ENCODE results near the gene HCRTR1.
"Not testable (repeated sequence)": the region's sequence is repeated elsewhere in the genome, so short reads cannot be mapped to it uniquely, and the experiment has no call there.

The HCRTR1 gene

DNA sequence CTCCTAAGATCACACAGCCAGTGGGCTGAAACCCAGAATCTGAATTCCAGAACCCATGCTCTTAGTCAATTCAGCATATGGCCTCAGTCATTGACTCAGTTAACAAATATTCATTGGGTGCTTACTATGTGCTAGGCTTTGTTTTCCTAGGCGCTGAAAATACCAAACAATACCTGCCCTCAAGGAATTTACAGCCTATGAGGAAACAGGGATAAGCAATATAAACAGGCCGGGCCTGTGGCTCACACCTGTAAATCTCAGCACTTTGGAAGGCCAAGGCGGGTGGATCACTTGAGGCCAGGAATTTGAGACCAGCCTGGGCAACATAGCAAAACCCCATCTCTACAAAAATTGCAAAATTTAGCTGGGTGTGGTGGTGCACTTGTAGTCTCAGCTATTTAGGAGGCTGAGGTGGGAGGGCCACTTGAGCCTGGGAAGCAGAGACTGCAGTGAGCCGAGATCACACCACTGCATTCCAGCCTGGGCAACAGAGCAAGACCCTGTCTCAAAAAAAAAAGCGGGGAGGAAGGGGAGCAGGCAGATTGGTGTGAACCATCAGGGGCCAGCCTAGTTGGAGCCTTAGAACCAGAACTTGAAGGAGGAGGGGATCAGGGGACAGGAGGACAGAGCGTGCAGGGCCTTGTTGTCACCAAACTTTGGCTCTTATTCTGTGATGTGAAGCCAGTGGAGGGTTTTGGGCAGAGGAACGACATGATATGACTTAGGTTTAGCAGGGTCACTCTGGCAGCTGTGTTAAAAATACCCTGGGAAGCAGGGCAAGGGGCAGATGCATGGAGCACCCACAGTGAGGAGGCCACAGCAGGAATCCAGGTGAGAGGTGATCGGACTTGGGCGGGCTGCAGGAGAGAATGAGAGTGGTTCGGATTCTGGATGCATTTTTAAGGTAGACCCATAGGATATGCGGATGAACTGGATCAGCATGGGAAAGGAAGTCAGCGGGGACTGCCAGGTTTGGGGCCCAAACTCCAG lies 35.4 kb upstream of the HCRTR1 start:
- no peak for FAIRE-seq

DNA sequence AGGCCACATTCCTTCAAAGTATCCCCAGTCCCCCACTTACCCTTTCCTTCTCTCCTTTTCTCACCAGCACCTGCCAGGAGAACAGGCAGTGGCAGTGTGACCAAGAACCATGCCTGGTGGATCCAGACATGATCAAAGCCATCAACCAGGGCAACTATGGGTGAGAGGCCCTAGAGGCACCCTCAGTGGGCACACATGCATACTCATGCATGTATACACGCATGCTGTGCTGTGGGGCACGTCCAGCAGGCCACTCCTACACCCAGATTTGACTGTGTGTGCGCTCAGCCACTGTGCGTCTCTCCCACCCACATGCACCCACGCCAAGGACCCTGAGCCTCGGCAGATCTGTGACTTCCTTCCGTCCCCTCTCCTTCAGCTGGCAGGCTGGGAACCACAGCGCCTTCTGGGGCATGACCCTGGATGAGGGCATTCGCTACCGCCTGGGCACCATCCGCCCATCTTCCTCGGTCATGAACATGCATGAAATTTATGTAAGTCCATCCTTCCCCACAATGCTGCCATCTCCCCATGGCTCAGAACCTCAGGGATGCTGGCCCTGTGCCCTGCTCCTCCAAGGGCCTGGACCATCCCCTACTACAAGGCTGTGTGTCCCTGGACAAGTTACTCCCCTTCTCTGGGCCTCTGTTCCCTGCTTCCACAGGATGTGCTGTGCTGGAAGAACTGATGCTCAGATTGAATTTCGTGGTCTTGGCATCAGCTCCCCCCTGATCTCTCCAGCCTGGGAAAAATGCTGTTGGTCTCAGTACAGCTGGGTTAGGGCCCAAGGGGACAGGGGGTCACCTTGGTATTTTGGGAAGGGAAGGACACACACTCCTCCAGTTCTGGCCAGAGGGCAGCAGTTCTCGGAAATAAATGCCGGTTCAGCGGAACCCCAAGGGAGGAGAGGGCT lies 34.2 kb upstream of the HCRTR1 start:
- FAIRE-seq = no peak

DNA sequence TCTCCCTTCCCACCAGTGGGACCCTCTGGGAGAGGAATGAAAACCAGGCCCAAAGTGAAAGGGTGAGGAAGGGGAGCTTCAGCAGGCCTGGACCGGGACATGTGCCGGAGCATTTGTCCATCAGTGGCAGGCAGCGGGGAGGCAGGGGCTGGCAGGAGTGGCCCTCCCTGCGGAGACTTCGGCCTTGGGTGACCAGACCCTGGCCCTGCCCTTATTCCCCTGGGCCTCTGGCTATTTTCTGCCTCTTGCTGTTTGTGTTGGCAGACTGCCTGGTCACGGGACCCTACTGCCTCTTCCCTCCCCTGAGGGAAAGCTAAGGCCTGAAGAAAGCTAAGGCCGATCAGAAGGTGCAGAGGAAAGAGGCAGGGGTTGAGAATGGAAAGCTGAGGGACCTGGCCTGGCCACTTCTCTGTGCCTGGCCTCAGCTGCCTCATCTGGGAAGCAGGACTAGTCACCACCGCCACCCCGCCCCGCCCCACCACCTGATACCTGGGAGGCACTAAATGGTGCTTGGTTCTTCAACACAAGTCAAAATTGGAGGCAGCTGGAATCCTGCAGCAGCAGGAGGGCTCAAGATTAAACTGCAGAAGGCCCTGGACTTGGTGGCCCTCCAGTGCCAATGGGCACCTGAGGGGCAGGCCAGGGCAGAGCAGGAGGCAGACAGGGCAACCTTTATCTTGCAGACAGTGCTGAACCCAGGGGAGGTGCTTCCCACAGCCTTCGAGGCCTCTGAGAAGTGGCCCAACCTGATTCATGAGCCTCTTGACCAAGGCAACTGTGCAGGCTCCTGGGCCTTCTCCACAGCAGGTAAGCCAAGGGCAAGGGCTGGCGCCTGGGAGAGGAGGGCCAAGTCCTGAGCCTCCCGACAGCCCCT lies 33.3 kb upstream of the HCRTR1 start:
- no peak for FAIRE-seq

DNA sequence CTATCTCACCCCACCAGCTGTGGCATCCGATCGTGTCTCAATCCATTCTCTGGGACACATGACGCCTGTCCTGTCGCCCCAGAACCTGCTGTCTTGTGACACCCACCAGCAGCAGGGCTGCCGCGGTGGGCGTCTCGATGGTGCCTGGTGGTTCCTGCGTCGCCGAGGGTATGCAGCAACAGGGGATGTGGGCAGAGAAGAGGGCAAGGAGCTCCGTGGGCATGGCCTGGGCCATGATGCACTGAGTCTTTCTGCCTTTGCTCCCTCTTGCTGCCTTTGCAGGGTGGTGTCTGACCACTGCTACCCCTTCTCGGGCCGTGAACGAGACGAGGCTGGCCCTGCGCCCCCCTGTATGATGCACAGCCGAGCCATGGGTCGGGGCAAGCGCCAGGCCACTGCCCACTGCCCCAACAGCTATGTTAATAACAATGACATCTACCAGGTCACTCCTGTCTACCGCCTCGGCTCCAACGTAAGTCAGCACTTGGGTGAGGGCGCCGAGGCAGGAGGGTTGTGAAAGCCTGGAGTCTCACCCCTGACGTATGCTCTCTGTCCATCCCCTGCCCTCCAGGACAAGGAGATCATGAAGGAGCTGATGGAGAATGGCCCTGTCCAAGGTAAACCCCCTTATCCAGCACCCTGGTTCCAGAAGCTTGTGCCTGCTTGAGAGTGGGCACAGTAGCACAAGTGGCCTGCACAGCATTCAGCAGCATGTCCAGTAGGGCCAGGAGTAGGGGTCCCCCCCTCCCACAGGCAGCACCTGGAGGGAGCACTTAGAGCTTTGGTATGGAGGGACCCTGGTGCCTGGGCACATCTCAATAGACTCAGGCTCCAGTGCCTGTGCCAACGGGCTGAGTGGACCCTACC lies 32.4 kb upstream of the HCRTR1 start:
- no peak for FAIRE-seq

DNA sequence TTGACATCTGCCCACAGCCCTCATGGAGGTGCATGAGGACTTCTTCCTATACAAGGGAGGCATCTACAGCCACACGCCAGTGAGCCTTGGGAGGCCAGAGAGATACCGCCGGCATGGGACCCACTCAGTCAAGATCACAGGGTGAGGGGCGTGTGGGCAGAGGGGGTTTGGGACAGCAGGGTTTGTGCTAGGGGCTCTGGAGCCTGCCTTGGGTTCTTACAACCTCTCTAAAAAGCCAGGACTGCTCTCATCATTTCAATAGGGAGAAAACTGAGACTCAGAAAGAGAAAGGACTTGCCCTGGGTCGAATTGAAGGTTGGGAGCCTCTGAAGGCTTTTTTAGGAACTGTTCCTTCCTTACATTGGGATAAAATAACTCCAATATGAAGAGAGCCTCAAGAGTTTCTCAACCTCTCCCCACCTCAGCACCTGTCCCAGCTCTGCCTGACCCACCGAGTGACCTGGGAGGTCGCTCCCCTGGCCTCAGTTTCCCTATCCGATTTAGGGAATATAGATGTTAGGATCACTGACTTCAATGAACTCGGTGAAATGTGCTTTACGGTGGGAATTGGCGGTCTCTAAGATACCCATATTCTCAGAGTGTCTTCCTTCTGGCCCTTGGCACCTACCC lies 31.6 kb upstream of the HCRTR1 start:
- FAIRE-seq = no peak

DNA sequence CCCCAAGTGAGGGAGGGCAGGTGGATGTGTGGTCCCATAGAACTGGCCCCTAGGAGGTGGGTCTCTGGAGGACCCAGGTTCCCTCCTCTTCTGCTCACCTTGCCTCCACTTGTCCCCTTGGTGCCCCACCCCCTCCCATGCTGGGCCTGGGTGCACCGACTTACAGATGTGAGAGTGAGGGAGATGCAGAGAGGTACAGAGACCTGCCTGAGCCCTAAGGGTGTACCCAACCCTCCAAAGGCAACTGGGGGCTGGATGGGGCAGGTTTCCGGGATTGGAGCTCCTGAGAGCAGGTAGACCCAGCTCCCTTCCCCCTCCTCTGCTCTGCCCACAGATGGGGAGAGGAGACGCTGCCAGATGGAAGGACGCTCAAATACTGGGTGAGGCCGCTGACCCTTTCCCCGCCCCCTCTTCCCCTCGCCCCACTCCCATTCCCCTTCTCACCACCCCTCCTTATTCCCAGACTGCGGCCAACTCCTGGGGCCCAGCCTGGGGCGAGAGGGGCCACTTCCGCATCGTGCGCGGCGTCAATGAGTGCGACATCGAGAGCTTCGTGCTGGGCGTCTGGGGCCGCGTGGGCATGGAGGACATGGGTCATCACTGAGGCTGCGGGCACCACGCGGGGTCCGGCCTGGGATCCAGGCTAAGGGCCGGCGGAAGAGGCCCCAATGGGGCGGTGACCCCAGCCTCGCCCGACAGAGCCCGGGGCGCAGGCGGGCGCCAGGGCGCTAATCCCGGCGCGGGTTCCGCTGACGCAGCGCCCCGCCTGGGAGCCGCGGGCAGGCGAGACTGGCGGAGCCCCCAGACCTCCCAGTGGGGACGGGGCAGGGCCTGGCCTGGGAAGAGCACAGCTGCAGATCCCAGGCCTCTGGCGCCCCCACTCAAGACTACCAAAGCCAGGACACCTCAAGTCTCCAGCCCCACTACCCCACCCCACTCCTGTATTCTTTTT lies 30.8 kb upstream of the HCRTR1 start:
- no peak for FAIRE-seq

DNA sequence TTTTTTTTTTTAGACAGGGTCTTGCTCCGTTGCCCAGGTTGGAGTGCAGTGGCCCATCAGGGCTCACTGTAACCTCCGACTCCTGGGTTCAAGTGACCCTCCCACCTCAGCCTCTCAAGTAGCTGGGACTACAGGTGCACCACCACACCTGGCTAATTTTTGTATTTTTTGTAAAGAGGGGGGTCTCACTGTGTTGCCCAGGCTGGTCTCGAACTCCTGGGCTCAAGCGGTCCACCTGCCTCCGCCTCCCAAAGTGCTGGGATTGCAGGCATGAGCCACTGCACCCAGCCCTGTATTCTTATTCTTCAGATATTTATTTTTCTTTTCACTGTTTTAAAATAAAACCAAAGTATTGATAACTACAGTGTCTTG lies 30.2 kb upstream of the HCRTR1 start:
- FAIRE-seq = not testable (repeated sequence)

DNA sequence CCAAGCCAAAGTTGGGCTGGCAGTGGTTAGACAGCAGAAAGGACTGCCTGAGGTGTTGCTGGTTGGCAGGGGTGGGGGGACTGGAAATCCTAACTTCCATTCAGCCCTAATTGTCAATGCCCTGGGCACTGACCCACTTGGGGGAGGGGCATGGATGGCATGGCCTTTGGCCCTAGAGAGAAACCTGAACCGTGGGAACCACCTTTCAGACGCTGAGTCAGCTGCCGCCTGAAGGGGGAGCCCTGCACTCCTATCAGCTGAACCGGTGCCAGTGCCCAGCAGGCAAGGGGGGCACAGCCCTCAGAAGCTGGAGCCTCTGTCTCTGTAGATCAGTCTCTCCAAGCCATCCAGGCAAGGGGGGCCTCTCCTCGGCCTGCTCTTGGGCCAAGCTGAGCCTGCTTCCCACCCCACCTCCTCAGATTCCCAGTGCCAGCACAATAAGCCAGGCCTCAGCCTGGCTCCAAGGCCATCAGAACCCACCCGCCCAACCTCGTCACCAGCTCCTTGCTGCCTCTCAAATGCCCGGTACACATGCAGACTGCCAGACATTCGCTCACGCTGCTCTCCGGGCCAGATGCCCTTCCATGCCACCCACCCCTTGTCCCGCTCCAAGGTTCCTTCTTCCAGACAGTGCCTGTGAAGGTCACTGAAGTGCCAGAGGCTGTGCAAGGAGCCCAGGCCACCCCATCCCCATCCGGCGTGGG lies 29.6 kb upstream of the HCRTR1 start:
- no peak for FAIRE-seq

DNA sequence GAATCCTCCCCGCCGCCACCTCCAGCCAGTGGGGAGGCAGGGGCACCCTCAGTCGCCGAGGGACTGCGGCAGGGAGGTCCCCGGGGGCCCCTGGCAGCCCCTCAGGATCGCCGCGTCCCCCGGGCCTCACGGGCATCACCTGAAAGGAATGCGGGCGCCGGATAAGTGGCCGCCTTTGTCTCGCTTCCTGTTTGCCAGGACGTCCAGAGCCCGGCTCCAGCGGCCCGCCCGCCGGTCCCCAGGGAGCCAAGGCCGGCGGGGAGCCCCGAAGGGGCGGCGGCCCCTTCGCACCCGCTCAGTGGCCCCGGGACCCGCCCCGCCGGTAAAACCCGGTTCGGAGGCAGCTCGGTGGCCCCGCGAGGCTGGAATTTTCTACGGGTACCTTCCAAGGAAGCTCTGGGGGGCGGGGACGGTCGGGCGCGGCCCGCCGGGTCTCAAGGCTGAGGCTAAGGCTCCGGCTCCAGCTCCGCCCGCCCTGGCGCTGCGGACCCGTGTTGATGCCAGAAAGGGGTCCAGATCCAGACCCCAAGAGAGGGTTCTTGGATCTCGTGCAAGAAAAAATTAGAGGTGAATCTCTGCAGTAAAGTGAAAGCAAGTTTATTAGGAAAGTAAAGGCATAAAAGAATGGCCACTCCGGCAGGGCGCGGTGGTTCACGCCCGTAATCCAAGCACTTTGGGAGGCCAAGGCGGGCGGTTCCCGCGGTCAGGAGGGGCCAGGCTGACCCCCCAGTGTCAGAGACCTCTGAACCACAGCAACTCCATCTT lies 28.6 kb upstream of the HCRTR1 start:
- no peak for FAIRE-seq

DNA sequence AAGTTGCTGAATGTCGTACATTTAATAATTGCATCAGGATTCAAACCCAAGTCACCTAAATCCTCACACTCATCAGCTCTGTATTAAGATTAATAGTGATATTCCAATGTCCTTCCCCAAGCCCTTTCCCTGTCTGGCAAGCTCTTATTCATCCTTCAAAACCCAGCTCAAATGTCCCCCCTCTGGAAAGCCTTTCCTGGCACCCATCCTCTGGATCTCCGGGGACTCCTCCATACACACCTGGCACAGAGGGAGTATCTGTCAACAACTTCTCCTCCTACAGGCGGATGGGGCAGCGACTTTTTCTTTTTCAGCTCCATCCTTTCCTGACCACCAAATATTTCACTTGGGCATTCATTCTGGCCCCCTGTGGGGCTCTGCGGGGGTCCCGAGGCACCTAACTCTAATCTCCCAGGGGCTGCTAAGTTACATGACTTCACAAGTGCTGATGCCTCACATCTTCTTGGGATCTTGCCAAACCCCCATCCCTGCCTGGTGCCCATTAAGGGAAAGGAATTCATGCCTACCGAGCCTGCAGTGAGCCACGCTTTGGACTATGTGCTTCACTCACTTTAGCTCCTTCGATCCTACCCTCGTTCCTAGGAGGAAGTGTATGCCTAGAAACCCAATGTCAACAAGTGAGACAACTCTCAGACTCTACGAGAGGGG lies 25.9 kb upstream of the HCRTR1 start:
- FAIRE-seq = no peak

DNA sequence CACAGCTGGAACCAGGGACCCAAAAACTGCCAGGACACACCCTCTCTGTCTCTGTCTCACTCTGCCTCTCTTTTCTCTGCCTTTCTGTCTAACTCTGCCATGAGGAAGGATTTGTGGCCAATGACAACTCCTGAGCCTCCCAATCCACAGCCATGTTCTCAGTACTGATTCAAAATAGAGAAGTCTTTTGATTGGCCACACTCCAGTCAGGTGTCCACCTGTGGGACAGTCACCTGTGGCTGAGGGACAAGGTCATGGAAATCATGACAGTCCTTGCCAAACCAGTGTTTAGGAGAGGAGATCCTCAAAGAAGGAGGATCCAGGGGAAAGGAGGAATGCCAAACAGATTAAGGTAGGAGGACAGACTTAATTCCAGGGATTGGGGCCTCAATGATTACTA lies 25.4 kb upstream of the HCRTR1 start:
- FAIRE-seq = no peak

DNA sequence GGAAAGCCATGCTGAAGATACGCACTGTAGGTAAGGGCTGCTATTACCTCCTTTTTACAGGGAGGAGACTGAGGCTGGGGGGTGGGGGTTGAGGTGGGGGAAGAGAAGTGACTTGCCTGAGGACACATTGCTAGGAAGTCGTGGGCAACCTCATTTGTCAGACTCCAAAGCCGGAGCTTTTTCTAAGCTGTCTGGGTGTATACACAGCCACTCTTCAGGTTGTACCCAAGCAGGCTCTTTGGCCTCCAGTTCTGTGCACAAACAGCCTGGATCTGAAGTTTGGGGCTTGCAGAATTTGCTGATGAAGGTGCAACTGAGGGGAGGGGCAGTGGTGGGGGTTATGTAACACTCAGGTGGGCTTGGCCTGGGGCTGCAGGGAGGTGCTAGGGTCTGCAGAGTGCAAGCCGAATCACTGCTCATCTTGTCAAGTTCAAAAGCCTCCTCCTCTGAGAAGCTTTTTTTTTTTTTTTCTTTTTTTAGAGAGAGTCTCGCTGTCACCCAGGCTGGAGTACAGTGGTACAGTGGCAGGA lies 24.3 kb upstream of the HCRTR1 start:
- FAIRE-seq = no peak

DNA sequence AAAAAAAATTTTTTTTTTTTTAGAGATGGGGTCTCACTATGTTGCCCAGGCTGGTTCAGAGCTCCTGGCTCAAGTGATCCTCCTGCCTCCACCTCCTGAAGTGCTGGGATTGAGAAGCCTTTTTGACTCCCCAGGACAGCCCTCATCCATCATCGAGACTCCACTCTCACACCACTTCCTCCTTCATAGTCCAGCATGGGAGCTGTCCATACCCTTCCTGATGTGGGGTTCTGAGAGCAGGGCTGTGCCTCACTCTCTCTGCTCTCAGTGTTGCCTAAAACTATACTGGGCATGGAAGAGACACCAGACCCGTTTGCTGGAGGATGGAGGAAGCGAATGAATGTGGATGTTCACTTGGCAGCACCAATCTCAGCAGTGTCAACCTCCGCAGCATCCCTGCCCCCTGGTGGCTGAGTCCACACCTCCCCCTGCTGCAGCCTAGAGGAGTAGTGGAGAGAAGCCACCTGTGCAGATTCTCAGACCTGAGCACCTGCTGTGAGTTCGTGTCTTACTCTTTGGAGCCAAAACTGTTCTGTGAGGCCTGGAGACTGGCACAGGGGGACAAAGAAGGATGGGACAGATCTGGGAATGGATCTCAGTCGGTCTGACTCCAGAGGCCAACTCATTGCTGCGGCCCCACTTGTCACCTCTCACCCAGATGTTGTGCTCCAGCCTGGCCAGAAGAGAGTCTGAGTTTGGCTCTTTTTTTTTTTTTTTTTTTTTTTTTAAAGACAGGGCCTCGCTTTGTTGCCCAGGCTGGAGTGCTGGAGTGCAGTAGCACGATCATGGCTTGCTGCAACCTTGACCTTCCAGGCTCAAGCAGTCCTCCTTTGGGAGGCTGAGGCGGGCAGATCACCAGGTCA lies 23.5 kb upstream of the HCRTR1 start:
- peak; percentile 3 for FAIRE-seq

DNA sequence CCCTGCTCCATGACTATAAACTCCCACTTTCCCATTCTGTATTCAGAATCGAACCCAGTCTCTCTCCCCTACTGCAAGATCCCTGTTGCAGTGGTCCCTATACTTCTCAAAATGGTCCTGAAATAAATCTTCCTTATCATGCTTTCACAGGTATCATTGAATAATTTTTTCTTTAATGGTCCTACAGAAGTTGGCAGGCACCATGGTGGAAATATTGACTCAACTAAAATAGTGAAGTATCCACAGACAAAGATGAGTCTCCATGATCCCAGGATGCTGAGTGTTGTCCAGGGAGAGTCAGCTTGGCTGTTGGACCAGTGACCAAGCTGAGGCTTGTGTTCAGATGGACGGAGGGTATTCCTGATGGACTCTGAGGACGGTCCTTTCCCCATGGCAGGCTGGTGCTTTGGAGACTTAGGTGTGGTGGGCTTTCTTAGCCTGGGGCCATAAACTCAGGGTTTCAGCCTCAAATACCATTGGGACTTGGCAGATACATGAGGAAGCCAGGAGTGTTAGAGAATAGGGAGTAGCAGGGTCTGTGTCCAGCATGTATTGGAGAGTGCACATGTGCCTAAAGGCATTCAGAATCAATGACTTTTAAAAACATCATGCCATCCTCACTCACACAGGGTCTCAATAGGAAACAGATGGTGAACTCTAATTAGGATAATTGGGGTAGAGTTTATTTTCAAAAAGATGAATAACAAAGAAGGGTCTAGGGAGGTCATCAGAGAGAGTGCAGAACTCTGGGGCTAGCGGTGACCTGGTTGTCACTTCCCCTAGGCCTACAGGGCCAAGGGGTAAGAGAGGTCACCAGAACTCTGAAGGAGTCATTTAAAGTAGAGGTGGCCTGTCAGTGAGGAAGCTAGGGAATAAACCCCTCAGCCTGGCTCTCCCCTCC lies 21.4 kb upstream of the HCRTR1 start:
- no peak for FAIRE-seq

DNA sequence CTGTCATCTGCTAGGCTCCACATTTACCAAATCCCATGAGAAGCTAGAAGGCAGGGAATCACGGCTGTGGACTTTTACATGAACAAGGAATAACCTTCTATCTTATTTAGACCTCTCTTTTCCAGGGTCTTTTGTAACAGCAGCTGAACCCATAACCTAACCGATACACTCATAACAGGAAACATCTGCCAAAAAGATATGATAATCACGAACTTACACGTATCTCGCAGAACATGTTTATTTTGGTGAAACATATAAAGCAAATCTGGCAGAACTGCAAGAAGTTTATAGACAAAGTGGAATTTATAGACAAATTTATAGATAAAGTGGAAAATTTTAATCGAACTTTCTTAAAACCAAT lies 20.8 kb upstream of the HCRTR1 start:
- no peak for FAIRE-seq

DNA sequence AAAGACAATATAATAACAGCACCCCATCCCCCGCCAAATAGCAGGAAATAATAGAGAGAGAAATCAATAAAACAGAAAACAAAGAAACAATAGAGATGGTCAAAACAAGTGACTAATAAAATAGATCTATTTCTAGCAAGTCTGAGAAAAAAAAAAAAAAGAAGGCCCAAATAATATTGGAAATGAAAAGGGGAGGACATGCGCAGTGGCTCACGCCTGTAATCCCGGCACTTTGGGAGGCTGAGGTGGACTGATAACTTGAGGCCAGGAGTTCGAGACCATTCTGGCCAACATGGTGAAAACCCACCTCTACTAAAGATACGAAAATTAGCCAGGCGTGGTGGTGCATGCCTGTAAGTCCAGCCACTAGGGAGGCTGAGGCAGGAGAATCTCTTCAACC lies 18.5 kb upstream of the HCRTR1 start:
- FAIRE-seq = no peak

All from G401.6 (cell line).